Measurements from ENCODE around the gene CAPN10.

CAPN10 gene

GRCh38 chr2:240563951-240564560 is 22.5 kb upstream of the CAPN10 start:
- no peak overlapping the region for H3K4me3 ChIP-seq (ENCODE audit: low read depth, low read length)
- TF ChIP-seq, protein P1, sequence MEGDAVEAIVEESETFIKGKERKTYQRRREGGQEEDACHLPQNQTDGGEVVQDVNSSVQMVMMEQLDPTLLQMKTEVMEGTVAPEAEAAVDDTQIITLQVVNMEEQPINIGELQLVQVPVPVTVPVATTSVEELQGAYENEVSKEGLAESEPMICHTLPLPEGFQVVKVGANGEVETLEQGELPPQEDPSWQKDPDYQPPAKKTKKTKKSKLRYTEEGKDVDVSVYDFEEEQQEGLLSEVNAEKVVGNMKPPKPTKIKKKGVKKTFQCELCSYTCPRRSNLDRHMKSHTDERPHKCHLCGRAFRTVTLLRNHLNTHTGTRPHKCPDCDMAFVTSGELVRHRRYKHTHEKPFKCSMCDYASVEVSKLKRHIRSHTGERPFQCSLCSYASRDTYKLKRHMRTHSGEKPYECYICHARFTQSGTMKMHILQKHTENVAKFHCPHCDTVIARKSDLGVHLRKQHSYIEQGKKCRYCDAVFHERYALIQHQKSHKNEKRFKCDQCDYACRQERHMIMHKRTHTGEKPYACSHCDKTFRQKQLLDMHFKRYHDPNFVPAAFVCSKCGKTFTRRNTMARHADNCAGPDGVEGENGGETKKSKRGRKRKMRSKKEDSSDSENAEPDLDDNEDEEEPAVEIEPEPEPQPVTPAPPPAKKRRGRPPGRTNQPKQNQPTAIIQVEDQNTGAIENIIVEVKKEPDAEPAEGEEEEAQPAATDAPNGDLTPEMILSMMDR (IDR thresholded peaks at IDR 0.05; ENCODE audit: low read depth, low read length) = no peak
- DNase-seq (ENCODE audit: low read depth, low spot score) = no peak
- in situ Hi-C loops (cut with HindIII; ENCODE audit: low sequenced_read_pairs) = no loop called here

DNA sequence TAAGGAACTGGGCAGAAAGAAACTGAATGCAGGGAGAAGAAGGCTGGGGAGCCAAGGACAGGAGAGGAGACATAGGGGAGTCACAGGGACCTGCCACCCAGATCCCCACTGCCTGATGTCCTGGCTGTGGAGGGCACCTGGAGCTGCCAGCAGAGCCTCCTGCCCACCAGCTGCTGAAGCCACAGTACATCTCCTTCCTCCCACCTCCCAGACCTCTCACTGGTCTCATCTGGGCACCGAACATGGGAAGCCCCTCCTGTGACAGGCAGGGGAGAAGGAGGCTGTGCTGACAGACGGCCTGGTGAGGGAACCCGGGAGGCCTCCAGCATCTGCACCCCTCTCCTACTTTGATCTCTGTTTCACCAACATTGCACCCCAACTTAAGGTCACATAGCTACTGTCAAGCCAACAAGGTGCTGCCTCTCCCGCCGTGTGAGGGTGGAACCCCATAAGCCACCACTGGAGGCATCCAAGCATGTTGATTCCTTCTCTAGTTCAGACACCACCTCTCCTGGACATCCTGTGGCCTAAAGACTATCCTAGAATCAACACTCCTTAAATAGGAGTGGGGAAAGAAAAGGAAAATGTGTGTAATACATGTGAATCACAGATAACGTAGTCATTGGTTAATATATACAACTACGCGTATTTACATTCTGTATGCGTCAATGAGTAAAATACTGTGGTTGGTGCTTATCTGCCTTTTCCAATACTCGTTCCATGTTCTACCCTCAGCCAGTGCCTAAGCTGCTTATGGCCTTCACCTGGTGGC is 21.8 kb upstream of the CAPN10 start:
- no peak for DNase-seq (ENCODE audit: low read depth, low spot score)
- TF ChIP-seq, protein P1 (IDR thresholded peaks at IDR 0.05; ENCODE audit: low read depth, low read length) = no peak
- in situ Hi-C loops (cut with HindIII; ENCODE audit: low sequenced_read_pairs) = no loop called here
- no peak overlapping the region for H3K4me3 ChIP-seq (ENCODE audit: low read depth, low read length)

- no peak for DNase-seq (ENCODE audit: low read depth, low spot score)
- TF ChIP-seq, protein P1 (IDR thresholded peaks at IDR 0.05; ENCODE audit: low read depth, low read length) = no peak
- no peak overlapping the region for H3K4me3 ChIP-seq (ENCODE audit: low read depth, low read length)
- in situ Hi-C loops (cut with HindIII; ENCODE audit: low sequenced_read_pairs) = no loop called here
These were observed 21.0 kb upstream of the CAPN10 start for GRCh38 chr2:240565333-240566202.

DNA sequence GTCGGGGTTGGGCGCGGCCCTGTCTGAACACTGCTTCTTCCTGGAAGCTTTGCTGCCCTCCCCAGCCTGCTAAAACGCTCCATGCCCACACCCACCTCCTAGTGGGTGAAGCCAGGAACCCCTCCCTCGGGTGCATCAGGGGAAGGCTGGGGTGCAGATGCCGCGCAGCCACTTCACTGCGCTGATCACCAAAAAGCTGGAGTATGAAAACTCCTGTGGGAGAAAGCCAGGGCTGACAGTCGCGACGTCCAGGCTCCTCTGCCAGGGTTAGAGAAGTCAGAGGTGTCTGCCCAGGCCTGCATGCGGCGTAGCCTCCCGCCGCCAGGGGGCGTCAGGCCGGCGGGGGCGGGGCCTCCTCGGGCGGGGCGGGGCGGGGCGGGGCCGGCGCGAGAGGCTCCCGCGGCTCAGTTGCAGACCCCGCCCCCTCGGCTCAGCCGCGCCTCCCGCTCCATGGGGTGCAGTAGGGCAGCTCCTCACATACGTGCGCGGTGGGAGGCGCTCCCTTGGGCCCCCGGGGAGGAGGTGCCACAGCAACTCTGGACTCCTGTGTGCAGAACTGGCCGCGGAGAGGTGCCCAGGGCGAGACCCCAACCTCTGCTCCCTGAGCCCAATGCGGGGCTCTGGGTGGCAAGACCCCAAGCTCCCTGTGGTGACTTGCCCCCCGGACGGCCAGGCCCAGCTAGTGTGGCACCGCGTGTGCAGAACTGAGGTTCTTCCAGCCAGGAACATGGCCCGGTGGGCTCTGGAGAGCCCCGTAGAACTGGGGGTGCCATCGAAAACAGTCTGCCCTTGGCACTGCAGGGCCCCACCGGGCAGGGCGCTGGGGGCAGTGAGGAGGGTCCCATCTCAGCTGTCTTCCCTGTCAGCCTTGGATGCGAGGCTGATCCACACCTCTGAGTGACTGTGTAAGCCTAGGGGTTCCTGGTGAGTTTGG is 20.1 kb upstream of the CAPN10 start:
- TF ChIP-seq, protein P1 (IDR thresholded peaks at IDR 0.05; ENCODE audit: low read depth, low read length) = peak; percentile 74
- peak; percentile 69 for DNase-seq (ENCODE audit: low read depth, low spot score)
- in situ Hi-C loops (cut with HindIII; ENCODE audit: low sequenced_read_pairs) = no loop called here
- H3K4me3 ChIP-seq (ENCODE audit: low read depth, low read length) = peak overlapping the region; percentile 16

- no peak for DNase-seq (ENCODE audit: low read depth, low spot score)
- TF ChIP-seq, protein P1 (IDR thresholded peaks at IDR 0.05; ENCODE audit: low read depth, low read length) = no peak
- peak overlapping the region; percentile 62 for H3K4me3 ChIP-seq (ENCODE audit: low read depth, low read length)
- in situ Hi-C loops (cut with HindIII; ENCODE audit: low sequenced_read_pairs) = no loop called here
These were observed 19.2 kb upstream of the CAPN10 start for GRCh38 chr2:240567137-240567871.

Measured in astrocyte of the spinal cord (primary cell).